Bronchial epithelial cell (primary cell): Measurements from ENCODE around the gene SMYD1. TPM values are rescaled to one million over a fixed set of nuclear protein-coding genes. Genes with fewer than 3 reads are reported as not detected.

Experiments
- DNase-seq: peaks from one replicate; pipeline ENCODE4 v3.0.0-alpha.2; 2010; ENCODE audit warnings: low read depth
- FAIRE-seq: peaks from 2 replicates; lab custom pipeline; 2011; peaks lifted over from hg19 to GRCh38; lab: Jason Lieb, UNC
- H3K27me3 ChIP-seq: 2 replicates; pipeline ENCODE4 v1.5.1; 2011; ENCODE audit warnings: low read length; ENCODE audit not compliant: control insufficient read depth, insufficient read depth
- H3K36me3 ChIP-seq: 2 replicates; pipeline ENCODE4 v1.5.1; 2011; ENCODE audit warnings: low read length; ENCODE audit not compliant: control insufficient read depth, insufficient read depth
- H3K4me3 ChIP-seq: 2 replicates; pipeline ENCODE4 v1.5.1; 2011; ENCODE audit warnings: mild to moderate bottlenecking, low read depth, low read length, control low read depth
- total RNA-seq: library from RNA; depleted of rRNA; stranded (reverse); fragments of >200 nt; gene quantifications from 2 replicates; pipeline ENCODE4 v1.2.1, GENCODE V29; 2014
- TF ChIP-seq, protein P1 (sequence below): IDR thresholded peaks from 2 replicates; pipeline ENCODE4 v1.5.1; 2011; ENCODE audit warnings: mild to moderate bottlenecking, moderate library complexity, low read length, control low read depth, inconsistent platforms; ENCODE audit not compliant: insufficient read depth, severe bottlenecking

The SMYD1 gene
- total RNA-seq, 1 donor from 2014 or later = not detected

DNA sequence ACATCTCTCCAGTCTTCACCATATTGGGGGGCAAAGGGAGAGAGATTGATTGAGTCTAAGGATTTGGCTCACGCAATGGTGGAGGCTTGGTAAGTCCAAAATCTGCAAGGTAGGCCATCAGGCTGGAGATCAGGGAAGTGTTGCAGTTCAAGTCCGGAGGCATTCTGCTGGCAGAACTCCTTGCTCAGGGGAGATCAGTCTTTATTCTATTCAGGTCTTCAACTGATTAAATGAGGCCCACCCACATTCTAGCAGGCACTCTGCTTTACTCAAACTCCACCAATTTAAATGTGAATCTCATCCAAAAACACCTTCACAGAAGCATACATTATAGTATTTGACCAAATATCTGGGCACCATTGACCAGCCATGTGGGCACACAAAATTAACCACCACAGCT is 21.4 kb downstream of the SMYD1 start:
- Histone ChIP-seq H3K36me3 (no peaks in the 10 kb centered on the region), H3K4me3 (no peak overlapping the region), H3K27me3 (no peaks in the 10 kb centered on the region)
- FAIRE-seq = no peak
- DNase-seq = no peak
- TF ChIP-seq, protein P1, sequence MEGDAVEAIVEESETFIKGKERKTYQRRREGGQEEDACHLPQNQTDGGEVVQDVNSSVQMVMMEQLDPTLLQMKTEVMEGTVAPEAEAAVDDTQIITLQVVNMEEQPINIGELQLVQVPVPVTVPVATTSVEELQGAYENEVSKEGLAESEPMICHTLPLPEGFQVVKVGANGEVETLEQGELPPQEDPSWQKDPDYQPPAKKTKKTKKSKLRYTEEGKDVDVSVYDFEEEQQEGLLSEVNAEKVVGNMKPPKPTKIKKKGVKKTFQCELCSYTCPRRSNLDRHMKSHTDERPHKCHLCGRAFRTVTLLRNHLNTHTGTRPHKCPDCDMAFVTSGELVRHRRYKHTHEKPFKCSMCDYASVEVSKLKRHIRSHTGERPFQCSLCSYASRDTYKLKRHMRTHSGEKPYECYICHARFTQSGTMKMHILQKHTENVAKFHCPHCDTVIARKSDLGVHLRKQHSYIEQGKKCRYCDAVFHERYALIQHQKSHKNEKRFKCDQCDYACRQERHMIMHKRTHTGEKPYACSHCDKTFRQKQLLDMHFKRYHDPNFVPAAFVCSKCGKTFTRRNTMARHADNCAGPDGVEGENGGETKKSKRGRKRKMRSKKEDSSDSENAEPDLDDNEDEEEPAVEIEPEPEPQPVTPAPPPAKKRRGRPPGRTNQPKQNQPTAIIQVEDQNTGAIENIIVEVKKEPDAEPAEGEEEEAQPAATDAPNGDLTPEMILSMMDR = no peak

DNA sequence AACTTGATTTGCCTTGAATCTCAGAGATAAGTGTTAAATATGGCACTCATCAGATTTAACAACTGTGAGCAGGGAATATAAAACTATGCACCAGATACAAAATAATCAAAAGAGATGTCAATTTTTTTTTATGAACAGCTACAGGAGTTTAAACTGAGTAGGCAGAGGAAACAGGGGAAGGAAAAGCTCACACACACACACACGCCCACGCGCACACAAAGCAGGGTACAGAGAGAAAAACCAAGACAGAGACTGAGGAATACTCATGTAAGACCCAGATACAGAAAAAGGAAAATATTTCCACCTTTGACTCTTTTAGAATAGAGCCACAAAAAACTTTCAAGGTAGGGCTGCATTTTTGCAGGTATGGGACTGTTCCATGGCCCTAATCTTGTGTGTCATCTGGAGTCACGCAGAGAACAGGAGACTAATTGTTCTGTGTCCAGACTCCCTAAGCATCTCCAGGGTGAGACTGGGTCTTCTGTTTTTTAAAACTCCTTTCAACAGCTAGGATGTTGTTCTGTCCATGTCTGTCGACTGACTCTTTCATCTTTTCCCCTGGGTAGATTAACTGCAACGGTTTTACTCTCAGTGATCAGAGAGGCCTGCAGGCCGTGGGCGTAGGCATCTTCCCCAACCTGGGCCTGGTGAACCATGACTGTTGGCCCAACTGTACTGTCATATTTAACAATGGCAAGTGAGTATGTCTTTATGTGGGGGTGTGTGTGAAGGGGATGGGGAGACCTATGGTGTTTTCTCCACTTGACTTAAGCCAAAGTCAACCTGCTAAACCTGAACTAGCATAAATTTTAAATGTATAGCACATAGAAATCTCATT is 23.0 kb downstream of the SMYD1 start:
- Histone ChIP-seq H3K4me3 (no peak overlapping the region), H3K27me3 (no peaks in the 10 kb centered on the region), H3K36me3 (no peaks in the 10 kb centered on the region)
- DNase-seq (no peak), FAIRE-seq (no peak)
- TF ChIP-seq, protein P1 = no peak

DNA sequence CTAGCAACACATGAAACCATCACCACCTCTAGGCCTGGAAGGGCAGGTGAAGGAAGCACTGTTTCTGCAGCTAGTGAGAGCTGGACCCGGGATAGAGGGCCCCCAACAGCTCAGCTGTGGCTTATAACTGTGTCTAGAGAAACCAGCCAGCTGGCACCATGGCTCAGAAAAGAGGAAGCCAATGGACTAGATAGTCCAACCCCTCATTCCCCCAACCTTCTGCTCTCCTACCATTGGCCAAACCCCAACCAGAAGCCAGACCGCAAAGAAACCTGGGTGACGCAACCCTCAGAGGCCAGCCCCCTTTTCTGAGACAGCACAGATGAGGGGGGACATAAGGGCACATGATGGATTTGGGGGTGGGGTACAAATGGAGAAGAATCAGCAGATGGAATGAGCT is 24.3 kb downstream of the SMYD1 start:
- TF ChIP-seq, protein P1 = no peak
- Histone ChIP-seq H3K36me3 (no peaks in the 10 kb centered on the region), H3K4me3 (no peak overlapping the region), H3K27me3 (peaks cover 1% of the 10 kb centered on the region)
- no peak for DNase-seq
- FAIRE-seq = no peak

DNA sequence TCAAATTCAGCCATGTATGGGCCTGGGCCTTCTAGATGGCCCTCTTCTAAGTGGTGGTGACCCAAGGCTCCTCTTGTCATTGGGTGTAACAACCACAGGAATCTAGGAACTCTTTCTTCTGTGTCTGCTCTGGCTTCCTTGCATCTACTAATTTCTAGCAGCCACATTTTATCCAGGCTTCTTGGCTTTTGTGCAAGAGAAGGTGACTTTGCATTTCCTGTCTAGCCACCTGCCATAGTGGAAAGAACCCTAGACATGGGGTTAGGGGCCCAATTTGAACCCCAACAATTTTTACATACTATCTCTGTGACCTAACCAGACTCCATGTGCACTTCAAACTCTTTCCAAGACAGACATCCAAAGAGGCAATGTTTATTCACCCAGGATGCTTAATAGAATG is 25.1 kb downstream of the SMYD1 start:
- Histone ChIP-seq H3K4me3 (no peak overlapping the region), H3K36me3 (no peaks in the 10 kb centered on the region), H3K27me3 (peaks cover 1% of the 10 kb centered on the region)
- FAIRE-seq (no peak), DNase-seq (no peak)
- TF ChIP-seq, protein P1 = no peak

DNA sequence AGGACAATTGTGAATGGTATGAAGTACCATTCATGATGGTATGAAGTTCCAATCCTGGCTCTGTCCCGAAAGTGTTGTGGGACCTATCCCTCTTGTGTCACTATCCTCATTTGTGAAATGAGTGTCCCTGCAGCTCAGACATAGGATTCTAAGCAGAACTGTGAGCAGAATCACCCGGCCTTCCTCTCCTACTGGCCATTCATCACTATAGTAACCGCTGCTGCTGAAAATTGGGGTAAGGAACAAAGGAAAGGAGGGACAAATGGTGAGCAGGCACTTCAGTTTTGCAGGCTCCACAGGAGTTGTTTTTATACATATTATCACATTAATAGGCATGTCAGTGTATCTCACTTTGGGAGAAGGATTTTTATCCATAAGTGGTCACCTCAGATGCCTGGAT is 27.4 kb downstream of the SMYD1 start:
- DNase-seq = no peak
- Histone ChIP-seq H3K36me3 (no peaks in the 10 kb centered on the region), H3K27me3 (peaks cover 1% of the 10 kb centered on the region), H3K4me3 (no peak overlapping the region)
- TF ChIP-seq, protein P1 = no peak
- no peak for FAIRE-seq
